RPMI7951 (cell line): ENCODE data around the gene COL4A2. TPM values are rescaled to one million over a fixed set of nuclear protein-coding genes. Genes with fewer than 3 reads are reported as not detected.
A peak's percentile ranks its signal among the peaks of the same experiment; 100 is the strongest.

Source experiments
- DNase-seq: peaks from one replicate; pipeline ENCODE4 v3.0.0-alpha.2; 2012; ENCODE audit warnings: low read depth
- total RNA-seq: library from RNA; depleted of rRNA; stranded (reverse); fragments of >200 nt; shearing (Covaris generic); gene quantifications from 2 replicates; pipeline ENCODE4 v1.2.3, GENCODE V29; 2014

Gene COL4A2
- total RNA-seq, 1 experiment from 2014 or later, result 181 TPM

DNA sequence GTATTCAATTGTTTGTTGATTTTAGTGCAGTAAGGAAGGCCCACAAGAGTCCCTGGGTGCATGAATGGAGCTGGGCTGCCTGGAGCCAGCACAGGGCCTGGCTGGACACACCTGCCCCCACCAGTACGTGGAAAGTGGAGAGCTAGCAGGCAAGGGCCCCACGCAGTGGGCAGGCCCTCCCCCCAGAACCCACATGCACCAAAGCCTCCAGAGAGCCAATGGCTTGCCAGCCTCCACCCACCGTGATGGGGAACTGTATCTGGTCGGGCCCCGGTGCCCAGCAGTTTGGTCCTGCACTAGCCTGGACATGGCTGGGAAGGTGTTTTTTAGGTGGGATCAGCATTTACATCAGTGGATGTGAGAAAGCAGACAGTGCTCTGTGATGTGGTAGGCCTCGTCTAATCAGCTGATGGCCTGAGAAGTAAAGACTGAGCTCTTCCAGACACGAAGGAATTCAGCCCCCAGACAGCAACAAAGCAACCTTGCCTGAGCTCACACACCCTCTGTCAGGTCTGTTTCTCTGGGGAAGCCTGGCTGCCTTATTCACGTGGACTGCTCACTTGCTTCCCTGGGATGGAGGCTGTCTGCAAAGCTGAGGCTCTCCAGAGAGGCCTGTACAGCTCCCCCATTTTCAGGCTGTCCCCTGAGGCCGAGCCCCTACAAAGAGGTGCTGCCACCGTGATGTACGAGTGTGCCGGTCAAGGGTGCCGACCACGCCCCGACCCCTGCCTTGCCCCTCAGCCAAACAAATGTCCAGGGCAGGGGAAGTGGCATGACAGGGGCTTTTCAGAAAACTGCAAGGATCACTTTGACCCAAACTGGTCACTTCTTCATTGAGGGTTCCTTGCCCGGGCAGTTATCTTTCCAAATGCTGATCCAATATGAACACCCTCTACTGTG, 226.9 kb downstream of the COL4A2 start:
- DNase-seq, result no peak

DNA sequence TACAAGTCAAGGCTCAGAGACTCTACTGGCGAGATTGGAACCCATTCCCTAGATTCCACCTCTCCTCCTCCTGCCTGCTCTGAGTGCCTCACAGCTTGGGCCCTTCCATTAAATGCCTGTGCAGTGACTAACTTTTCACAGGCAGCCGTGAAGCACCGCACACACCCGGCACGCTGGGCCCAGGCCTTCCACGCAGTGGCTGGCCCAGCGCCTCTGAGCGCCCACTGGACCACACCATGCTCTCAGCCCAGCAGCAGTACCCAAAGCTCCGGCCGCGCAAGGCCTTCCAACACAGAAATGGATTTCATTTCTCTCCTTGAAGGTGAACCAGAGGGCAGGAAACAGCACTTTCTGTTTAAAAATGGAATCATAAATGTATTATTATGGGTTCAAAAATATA, 228.4 kb downstream of the COL4A2 start:
- DNase-seq, result no peak

DNA sequence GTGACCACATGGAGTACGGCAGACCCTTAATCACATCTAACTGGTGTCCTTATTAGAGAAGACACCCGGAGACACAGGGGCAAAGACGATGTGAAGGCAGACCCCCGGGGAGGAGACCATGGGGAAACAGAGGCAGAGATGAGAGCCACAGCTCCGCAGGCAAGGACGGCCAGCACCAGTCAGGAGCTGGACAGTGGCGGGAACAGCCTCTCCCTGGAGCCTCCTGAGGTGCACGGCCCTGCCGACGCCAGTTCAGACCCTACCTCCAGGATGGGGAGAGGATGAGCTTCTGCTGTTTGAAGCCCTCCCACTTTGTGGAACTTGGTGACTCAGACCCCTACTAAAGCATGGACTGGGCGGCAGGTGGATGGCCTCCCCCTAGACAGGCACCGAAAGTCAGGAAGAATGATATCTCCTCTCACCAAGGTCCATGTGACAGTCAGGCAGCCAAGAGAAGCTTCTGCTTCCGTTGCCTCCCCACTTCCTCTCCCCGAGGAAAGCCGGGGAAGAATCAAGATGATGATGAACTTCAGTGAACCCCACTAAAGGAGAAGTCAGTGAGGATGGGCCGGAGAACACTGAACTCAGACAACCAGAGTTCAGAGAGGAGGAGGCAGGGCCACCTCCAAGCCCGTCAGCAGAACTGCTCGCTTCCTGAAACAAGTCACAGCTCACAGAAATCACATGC, 229.1 kb downstream of the COL4A2 start:
- no peak for DNase-seq

DNA sequence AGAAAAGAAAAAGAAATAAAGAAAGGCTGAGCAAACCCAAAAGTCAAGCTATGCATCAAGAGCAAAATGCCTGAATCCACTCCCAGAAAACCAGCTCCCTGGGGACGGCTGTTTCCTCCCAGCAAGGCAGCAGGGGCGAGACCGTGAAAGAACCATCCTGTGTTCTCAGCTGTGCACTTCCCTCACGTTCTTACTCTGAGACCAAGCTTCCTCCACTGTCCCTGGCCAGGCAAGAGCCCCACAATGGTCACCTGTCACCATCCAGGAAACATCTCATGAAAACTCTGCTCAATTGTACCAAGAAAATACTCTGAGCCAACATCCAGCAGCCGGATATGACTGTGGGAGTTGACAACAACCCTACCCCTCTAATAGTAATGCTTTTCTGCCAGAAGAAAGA, 231.5 kb downstream of the COL4A2 start:
- no peak for DNase-seq

DNA sequence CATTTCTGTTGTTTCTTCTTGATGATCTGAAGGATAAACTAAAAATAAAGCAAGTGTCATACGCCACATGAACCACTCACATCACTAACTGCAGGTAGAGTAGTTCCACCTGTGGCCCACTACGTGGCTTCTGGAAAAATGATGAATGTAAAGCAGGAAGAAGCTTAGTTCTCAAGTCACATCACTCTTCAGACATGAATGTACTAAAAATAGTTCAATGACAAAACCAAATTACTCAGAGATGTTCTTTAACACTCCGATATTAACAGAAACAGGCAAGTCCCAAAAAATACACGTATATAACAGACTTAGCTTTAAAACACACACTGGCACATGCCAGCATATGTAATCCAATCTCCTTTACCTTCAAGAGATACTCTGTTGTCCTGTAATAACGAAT, 232.8 kb downstream of the COL4A2 start:
- DNase-seq, result no peak

DNA sequence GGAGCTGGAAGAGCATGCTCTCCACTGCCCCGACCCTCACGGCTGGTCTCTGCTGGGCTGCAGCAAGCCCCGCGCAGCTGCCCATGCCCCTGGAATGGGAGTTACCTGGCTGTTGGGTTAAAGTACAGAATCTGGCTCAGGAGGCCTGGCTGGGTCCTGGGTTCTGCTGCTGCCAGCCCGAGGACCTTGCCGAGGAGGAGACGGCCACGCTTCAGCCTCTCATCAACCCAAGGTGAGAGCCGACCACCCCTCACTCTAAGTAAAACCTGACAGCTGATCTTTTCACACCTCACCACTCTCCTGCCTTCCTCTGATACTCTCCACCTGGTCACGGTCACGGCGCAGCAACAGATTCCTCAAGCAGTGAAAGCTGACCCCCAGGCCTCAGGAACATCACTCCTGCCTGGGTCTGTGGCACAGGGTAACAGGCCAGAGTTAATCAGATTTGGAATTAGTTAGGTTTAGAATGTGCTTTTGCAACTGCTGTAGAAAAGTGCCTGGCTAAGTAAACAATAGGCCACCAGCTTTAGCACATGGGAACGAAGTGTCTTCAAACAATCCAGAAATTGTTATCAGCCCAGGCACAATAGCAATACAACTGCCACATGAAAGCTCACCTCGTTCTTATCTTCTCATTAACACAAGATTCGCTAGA, 233.9 kb downstream of the COL4A2 start:
- DNase-seq, result no peak

DNA sequence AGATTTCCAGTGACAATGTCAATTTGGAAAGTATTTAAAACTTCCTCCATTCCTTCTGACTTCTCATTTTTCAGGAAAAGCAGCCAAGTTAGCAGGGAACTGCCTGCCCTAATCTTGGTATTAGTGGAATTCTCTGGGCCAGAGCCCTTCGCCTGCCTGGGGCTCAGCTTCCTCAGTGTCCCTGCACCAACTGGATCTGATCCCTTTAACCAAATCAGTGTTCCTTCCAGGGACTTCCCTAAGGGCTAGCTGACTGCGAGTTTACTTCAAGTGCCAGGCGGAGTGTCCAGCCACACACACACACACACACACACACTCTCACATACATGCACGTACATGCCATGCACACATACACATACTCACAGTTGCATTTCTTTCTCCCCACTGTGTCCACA, 234.4 kb downstream of the COL4A2 start:
- no peak for DNase-seq

DNA sequence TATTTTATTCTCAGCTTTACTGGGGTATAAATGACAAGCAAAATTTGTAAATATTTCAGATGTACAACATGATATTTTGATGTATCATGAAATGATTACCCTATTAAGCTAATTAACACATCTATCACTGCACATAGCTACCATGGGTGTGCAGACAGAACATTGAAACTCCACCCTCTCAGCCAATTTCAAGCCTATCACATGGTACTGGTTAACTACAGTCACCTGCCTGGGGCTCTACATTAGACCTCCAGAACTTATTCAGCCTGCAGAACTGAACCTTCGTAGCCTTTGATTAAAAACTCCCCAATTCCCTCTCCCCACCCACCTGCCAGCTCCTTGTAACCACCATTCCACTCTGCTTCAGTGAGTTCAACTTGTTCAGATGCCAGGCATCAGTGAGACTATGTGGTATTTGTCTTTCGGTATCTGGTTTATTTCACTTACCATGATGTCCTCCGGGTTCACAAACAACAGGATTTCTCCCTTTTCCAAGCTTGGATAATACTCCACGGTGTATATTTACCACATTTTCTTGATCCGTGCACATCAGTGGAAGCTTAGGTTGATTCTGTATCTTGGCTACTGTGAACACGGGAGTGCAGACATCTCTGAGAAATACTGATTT, 235.2 kb downstream of the COL4A2 start:
- DNase-seq, result no peak

DNA sequence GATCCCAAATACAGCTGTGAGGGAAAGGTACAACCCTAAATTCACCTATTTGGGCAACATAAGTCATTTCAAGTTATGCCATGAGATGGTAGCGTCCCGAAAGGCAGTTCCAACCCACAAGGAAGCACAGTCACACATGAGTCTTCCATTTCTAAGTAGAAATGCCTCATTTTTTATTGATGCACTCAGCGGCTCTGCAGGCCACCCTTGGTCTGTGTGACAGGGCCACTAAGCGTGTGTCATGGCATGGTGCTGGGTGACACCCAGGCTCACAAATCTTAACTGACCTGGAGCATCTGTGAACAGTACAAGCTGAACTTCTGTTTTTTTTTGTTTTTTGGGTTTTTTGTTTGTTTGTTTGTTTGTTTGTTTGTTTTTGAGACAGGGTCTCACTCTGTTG, 239.3 kb downstream of the COL4A2 start:
- DNase-seq, result no peak

DNA sequence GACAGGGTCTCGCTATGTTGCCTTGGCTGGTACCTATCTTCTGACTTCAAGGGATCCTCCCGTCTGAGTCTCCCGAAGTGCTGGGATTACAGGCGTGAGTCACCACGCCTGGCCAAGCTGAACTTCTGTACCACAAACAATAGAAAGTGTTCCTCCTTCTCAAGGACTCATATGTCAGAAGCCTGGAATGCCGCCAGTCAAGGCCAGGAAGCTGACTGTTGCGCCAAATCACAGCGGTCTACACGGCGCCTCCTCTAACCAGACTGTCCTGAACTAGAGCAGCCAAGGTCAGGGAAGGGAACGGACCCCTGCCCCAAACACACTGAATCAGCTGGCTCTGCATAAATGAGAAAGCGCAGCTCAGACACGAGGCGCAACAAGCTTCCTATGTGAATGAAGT, 239.8 kb downstream of the COL4A2 start:
- DNase-seq, result peak; percentile 79

DNA sequence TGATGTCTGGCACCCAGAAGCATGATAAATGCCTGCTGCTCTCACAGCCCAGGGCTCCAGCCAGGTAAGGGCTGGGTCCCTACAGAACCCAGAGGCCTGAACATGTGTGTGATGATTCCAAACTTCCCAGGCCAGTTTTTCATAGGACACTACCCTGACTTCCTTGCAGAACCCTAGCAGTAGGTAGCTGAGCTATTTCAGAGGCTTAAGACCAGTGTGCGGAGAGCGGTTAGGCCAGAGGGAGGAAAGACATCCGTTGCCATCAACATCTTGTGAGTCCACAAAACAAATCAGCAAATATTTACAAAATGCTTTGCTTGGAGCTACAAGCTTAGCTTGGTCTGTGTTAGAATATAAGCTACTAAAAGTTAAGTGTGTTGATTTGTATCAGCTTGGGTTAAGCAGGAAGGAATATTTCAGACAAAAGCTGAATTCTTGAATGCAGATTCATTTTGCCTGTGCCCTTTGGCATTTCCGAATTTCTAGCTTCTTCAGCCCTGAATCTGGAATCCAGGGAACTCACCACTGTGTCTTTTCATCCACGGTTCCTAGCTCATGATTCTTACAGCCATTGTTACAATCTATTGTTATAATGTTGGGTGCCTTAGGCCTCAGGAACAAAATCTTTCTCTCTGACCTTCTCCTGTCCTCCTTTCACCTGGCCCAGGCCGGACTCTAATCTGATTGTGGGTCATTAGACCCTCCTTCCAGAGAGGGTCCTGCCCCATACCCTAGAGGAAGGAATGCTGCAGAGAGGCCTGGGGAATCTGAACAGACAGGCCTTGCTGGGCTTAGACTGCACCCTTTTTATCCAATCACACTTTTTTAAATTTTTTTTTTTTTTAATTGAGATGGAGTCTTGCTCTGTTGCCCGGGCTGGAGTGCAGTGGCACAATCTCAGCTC, 242.1 kb downstream of the COL4A2 start:
- DNase-seq, result no peak

DNA sequence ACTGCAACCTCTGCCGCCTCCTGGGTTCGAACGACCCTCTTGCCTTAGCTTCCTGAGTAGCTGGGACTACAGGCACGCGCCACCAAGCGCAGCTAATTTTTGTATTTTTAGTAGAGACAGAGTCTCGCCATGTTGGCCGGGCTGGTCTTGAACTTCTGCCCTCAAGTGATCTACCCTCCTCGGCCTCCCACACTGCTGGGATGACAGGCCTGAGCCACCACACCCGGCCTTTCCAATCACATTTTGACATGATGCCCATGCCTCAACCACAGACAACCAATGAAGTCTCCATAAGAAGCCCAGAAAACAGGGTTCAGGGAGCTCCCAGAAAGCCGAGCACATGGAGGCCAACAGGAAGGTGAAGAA, 242.7 kb downstream of the COL4A2 start:
- DNase-seq, result no peak

DNA sequence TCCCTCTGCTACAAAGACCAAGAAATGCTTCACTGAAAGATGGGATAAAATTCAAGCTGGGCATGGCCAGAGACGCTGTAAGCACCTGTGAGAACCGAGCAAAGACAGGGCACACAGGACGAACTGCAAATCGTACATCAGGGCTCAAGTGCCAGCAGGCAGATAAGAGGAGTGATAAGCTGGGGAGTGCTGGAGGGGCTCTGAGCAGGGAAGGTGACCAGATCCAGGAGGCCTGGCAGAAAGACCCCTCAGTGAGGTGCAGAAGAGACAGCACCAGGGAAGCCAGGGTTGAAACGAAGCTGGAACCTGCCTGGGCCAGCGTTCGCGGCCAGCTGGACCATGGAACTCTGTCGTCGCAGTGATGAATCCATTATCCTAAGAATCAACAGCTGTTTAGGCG, 244.2 kb downstream of the COL4A2 start:
- no peak for DNase-seq

DNA sequence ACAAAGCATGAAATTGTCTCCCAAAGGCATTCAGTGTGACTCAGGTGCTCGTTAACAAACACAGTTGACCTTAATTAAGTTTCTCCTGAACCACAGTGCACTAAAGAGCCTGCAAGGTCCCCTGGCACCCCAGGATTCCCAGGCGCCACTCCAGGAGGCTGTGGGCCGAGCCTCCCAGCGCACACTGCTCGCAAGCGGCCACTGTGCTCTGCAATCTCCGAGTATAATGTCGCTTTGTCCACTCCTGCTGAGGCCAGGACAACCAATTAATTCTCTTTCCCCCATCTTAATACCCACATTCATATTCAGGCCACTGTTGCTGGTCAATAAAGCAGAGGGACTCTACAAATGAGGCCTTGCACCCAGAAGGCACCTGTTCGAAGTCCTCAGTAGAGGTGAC, 245.7 kb downstream of the COL4A2 start:
- no peak for DNase-seq

DNA sequence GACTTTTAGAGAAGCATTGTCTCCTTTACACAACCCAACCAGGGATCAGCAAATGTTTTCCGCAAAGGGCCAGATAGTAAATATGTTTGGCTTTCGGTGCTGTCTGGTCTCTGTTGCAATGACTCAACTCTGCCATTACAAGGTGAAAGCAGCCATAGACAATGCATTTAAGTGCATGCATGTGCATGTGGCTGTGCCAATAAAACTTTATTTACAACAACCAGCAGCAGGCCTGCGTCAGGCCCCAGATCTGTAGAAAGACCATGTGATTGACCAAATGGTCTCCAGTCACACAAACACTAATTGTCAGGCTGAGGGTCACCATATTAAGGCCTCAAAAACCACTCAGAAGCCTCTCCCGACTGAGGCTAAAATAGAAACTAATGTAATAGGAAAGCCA, 246.3 kb downstream of the COL4A2 start:
- no peak for DNase-seq

DNA sequence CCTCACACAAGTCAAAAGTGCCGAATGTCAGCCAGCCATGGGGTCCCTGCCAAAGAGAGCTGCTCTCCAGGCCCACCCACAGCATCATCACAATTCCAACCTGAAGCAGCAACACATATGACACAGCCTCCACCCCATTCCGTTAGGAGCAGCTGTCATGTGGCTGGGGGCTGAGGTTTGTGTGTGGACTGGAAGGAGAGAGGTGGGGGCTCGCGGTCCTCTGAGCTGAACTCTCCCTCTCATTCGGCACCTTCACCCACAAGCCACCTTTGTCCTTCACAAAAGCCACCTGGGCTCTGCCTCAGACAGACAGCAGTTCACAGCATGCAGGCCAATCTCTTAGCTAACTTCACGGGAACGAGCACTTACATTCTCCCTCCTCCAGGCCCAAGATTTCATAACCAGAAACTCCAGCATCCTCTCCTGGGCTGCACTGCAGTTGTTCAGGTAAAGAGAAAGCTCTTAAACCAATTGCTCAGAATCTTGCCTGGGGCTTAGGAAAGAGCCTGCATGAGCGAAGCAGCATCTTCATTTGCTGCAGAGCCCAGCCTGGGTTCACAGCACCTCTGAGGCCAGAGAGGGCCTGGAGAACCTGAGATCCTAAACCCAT, 247.2 kb downstream of the COL4A2 start:
- no peak for DNase-seq

DNA sequence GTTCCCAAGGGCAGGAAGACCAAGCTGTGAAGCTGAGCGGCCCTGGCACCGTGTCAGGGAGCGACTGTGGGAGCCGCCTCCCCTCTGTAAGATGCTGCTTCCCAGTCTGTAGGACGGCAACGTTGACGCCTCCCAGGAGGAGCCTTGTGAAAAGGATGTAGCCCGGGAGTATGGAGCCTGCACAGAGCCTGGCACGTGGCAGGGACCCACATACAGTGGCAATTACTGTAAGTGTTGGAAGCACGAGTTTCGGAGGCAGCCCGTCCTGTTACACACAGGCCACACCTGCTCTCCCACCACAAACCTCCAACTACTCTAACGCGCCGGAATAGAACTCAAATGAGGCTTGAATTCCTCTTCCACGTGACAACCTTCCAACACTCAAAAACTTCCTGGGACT, 247.9 kb downstream of the COL4A2 start:
- no peak for DNase-seq

DNA sequence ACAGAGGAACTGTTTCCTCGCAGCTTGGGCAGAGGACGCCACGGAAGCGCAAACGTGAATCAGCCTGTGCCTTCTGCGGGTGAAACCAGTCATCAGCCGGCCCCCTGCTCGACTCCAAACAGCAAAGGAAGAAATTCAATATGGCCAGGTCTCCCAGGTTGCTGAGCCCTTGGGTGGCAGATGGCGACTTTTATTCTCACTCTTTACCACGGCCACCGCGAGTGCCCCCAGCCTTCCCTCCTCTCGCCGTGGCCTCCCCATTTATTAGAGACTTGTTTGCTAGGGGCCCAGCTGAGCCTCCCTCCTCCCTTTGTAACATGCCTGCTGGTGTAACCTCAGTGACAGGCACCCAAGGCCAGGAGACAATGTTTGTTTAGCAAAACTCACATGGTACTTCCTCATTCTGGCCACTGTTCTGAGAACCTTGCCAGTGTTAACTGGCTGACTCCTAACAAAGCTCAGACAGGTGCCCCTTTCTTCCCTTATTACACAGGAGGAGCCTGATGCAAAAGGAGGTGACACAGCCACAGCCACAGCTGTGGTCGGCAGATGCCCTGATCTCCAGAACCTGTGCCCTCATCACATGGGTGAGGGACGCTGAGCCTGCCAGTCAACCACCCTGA, 248.6 kb downstream of the COL4A2 start:
- DNase-seq, result no peak

DNA sequence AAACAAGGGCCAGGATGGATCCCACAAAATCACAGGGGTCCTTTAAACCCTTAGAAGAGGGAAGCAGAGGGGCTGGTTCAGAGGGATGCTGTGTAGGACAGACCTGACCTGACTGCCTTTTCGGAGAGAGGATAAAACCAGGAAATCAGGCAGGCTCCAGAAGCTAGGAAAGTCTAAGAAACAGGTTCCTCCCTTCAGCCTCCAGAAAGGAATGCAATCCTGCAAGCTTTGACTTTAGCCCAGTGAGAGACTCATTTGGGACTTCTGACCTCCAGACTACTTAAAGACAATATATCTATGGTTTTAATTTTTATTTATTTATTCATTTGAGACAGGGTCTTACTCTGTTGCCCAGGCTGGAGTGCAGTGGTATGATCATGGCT, 249.1 kb downstream of the COL4A2 start:
- DNase-seq, result no peak

DNA sequence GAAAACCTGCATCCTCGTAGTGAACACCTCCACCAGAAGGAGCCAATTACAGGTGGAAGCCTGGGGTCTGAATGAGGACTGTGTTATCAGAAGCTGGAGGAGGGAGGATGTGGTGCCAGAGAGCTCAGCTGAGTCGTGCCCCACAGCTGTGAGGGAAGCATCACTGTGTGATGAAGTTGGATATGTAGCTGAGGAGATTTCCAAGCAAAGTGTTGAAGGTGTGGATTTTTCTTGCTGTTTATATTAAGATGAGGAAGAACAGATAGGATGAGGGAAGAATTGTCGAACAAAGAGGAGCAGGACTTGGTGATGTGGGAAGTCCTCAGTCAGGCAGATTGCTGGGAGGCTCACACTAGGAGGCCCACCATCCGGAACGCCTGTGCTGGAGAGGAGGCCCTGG, 250.0 kb downstream of the COL4A2 start:
- no peak for DNase-seq
